ENCODE results near the gene DNAH11.

DNA sequence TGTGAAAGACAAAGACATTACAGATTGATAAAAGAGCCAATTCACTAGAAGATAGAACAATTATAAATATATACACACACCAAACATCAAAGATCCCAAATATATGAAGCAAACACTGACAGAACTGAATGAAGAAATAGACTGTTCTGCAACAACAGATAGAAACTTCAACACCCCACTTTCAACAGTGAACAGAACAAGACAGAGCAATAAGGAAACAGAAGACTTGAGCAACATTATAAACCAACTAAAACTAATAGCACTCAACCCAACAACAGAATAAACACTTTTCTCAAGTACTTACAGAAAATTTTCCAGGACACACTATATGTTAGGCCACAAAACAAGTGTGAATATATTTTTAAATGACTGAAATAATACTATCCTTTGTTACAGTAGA is 392.0 kb downstream of the DNAH11 start:
- TF ChIP-seq, protein P1, sequence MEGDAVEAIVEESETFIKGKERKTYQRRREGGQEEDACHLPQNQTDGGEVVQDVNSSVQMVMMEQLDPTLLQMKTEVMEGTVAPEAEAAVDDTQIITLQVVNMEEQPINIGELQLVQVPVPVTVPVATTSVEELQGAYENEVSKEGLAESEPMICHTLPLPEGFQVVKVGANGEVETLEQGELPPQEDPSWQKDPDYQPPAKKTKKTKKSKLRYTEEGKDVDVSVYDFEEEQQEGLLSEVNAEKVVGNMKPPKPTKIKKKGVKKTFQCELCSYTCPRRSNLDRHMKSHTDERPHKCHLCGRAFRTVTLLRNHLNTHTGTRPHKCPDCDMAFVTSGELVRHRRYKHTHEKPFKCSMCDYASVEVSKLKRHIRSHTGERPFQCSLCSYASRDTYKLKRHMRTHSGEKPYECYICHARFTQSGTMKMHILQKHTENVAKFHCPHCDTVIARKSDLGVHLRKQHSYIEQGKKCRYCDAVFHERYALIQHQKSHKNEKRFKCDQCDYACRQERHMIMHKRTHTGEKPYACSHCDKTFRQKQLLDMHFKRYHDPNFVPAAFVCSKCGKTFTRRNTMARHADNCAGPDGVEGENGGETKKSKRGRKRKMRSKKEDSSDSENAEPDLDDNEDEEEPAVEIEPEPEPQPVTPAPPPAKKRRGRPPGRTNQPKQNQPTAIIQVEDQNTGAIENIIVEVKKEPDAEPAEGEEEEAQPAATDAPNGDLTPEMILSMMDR (IDR thresholded peaks at IDR 0.05), result no peak
- no peak for TF ChIP-seq ZFX (IDR thresholded peaks at IDR 0.05; ENCODE audit: borderline replicate concordance)
